ENCODE results near the gene TMEM247. TPM values are rescaled to one million over a fixed set of nuclear protein-coding genes. Genes with fewer than 3 reads are reported as not detected.

The TMEM247 gene
- total RNA-seq: not detected in 2 replicates

DNA sequence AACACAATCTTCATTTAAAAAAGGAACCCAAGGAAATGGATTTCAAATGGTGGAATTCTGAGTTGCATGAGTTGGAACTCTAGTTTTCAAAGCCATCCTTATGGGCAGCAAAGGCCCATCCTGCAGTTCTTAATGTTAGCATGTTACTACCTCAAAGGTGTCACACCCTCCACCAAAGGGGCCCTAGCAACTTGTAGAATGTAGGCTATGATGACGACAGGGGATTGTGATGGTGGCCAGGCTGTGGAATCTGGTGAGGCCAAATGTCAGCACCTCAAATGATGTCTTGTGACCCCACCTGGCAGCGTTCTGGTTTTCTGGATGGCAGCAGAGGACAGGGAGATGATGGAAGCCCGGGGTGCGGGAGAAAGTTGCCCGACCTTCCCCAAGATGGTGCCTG is at the start of gene TMEM247:
TMEM247 (plus strand) TSS at position 301 of the 400 bp plus-strand sequence.

Other genes with a start within 250 kb of the TMEM247 start
- gene EPAS1, start 182.2 kb upstream of the TMEM247 start, total RNA-seq: 137 and 155 TPM in 2 replicates
- 16.5 and 24.2 TPM in 2 replicates for gene RHOQ, start 62.9 kb downstream of the TMEM247 start, total RNA-seq
- 4.8 and 6.1 TPM in 2 replicates for gene ATP6V1E2, start 63.0 kb downstream of the TMEM247 start, total RNA-seq
- 23.9 and 25.1 TPM in 2 replicates for gene PIGF, start 137.5 kb downstream of the TMEM247 start, total RNA-seq
- gene CRIPT, start 137.7 kb downstream of the TMEM247 start, total RNA-seq: 14.4 and 14.7 TPM in 2 replicates
- gene SOCS5, start 219.7 kb downstream of the TMEM247 start, total RNA-seq: 7.9 and 8.7 TPM in 2 replicates